GM21576 (cell line): ENCODE measurements around the gene CD47.

Experiments
- ATAC-seq: cut with Tn5 transposase; IDR thresholded peaks from one replicate; pipeline ENCODE4 v1.9.1; 2021; ENCODE audit warnings: mild to moderate bottlenecking, moderate library complexity; ENCODE audit not compliant: unreplicated experiment

The CD47 gene

GRCh38 chr3:108090701-108091497 lies at the start of gene CD47:
Gene CD47 (minus strand): TSS chr3:108091031. CDS start chr3:108090908, 123 bp downstream.
- ATAC-seq = peak; percentile 57

GRCh38 chr3:108137460-108137814 lies 46.6 kb upstream of the CD47 start:
- ATAC-seq = no peak

GRCh38 chr3:108136561-108137459 lies 46.0 kb upstream of the CD47 start:
- no peak for ATAC-seq

GRCh38 chr3:108134555-108134880 lies 43.7 kb upstream of the CD47 start:
- peak; percentile 47 for ATAC-seq

- ATAC-seq = peak; percentile 27
These were observed 43.2 kb upstream of the CD47 start for GRCh38 chr3:108133858-108134554.

DNA sequence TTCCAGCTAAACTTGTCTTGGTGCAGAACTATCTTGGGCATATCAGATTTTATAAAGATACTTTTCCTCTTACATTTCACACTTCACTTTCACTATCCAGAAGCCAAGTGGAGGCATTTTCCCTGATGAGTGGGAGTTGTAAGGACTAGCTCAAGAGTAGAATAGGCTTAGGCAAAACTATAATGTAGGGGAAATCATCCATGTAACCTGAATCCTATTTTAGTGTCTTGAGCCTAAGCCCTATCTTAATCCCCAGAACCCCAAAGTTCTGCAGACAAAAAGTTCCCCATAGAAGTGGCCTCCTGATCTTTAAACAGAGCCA lies 42.2 kb upstream of the CD47 start:
- no peak for ATAC-seq

DNA sequence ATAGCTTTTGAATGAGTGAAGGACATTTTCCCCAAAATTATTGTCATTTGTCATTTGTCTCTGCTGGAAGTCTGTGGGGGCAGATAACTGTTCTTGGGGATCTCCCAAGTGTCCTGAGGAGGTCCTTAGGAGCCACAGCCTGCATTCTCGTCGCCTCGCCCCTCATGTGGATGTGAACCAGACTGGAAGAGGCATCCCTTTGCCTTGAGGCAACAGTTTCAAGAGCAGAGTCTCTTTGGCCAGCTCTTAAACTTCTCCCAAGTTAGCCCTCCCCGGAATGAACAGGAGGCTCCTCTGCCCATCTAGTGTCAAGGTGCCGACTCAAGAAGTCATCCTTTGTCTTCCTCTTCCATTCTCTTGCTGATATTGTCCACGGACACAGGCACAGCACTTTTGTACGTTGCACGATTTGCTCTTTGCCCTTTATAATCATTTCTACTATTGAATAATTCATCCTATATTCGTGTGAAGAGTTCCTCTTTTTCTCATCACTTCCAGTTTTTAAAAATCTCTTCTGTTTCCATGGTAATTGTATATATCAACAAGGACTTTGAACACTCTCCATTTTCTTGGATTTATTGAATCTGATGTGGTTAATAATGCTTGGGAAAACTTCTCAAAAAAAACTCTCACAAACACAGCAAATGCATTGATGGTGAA lies 40.8 kb upstream of the CD47 start:
- no peak for ATAC-seq

- ATAC-seq = no peak
These were observed 40.1 kb upstream of the CD47 start for GRCh38 chr3:108130701-108131474.

DNA sequence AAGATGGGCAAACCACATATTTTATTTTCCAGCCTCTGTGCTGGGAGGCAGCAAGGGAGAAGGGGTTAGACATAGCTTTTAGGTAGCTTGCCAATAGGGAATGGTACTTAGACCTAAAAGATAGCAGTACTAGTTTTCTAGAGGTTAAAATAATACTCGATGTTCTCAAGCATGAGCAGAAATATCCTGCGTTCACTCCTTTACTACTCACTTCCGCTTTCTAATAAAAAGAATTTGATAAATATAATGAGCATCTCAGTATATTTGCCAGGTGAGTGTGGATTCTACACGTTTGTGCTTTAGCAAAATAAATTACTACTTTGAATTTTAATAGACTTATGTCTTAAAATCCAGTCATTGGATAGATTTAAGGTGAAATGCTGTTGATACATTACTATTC lies 39.4 kb upstream of the CD47 start:
- no peak for ATAC-seq

DNA sequence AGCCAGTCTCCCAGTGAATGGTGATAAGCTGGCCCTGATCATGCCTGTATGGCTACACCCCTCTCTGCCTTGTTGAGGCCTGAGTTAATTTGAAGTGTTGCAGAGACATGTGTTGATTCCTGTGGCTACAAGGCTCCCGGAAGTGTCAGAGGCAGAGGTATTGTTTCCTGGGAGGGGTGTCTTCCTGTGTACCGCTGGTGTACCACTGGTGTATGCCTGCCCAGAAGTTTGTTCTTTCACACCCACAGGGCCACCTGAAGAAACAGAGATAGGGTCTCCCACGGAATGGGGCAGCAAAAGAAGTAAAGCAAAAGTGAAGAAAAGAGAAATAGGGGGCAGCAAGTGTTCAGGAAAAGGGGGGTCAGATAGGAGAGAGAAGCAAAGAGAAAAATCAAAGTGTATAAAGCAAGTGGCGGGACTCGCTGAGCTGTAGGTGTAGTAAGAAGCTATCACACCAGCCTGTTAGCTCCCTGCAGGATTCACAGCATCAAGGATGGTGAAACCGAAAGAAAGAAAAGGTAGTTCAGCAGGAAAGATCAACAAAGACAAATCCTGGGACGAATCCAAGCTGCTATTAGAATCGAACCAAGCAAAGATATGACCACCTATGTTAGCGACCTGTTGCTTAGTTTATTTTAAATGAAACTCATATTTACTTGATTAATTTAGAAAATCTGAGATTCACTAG lies 36.6 kb upstream of the CD47 start:
- ATAC-seq = peak; percentile 20

GRCh38 chr3:108126348-108126747 lies 35.5 kb upstream of the CD47 start:
- no peak for ATAC-seq

GRCh38 chr3:108125550-108126071 lies 34.8 kb upstream of the CD47 start:
- peak; percentile 53 for ATAC-seq

DNA sequence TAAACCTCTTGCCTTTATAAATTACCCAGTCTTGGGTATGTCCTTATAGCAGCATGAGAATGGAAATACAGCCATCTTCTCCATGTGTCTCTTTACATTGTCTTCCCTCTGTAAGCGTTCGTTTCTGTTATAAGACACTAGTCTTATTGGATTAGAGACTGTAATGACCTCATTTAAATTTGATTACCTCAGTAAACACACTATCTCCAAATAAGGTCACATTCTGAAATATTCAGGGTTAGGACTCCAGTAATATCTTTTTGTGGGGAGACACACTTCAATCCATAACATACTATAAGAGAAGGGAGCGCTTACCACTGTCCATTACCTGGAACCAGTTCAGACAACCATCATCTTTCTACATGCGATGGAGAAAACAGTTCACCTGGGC lies 34.3 kb upstream of the CD47 start:
- ATAC-seq = no peak

DNA sequence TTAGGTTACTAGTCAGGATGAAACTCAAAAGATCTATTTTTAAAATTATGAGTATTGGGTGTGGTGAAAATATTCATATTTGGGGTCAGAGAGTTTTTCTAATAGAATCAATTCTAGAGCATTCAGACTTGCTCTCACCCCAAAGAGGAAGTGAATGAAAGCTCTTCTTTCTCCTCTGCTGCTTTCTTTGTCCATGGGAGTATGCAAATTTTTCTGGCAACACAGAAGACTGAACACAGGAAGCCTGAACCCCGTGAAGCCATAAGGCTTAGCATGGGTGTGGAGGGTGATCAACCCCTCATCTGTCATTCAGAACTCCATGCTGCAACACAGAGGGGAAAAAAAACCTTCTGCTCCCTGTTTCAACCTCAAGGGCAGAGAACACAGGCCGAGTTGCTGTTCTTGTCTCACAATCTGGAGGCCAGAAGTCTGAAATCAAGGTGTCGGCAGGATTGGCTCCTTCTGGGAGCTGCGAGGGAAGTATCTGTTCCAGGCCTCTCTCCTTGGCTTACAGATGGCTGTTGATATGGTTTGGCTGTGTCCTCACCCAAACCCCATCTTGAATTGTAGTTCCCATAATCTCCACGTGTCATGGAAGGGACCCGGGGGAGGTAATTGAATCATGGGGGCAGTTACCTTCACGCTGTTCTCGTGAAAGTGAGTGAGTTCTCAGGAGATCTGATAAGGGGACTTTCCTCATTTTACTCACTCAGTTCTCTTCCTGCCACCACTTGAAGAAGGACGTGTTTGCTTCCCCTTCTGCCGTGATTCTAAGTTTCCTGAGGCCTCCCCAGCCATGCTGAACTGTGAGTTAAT lies 33.7 kb upstream of the CD47 start:
- ATAC-seq = peak; percentile 75

- no peak for ATAC-seq
These were observed 32.5 kb upstream of the CD47 start for GRCh38 chr3:108123326-108123725.

DNA sequence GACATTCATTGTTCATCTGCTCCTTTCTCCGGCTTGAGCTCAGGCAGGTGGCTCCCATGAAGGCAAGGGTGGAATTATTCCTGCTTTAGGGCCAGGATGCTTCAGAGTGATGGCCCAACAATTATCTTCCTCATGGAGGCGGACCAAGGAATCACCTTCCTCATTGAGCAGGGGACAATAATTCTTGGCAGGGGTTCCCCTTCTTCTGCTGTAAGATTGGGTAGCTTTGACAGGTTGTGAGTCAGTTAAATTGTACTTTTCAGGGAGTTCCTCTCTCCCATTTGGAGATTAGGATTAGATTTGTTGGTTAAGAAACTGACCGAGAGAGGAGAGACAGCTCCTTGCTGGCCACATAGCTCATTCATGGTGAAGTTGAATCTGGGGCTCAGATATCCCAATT lies 31.4 kb upstream of the CD47 start:
- ATAC-seq = no peak

GRCh38 chr3:108119398-108120104 lies 28.7 kb upstream of the CD47 start:
- ATAC-seq = no peak
